Esophagus muscularis mucosa (tissue), 4 donors: ENCODE results near the gene SEC22A. TPM values are rescaled to one million over a fixed set of nuclear protein-coding genes. Genes with fewer than 3 reads are reported as not detected.
"Not testable (repeated sequence)": the region's sequence is repeated elsewhere in the genome, so short reads cannot be mapped to it uniquely, and the experiment has no call there.

Source experiments
- DNase-seq: peaks from one replicate; pipeline ENCODE4 v3.0.0-alpha.2; 2017; ENCODE audit errors: extremely low spot score
- H3K27ac ChIP-seq, 4 donors: fragments of 200-600 bp; sonication (generic); replicated peaks in 1 of 4; 1 replicate in 3 of 4; 2 replicates in 1 of 4; pipeline ENCODE4 v1.5.1; 2016 to 2019; ENCODE audit warnings: mild to moderate bottlenecking in 1 of 4
- H3K27me3 ChIP-seq, 4 donors: fragments of 200-600 bp; sonication (generic); one replicate each; pipeline versions ENCODE4 v1.5.1 to v1.6.0; 2016 to 2019
- H3K36me3 ChIP-seq, 4 donors: fragments of 200-600 bp; sonication (generic); one replicate each; pipeline ENCODE4 v1.5.1; 2016 to 2019
- H3K4me1 ChIP-seq, 4 donors: fragments of 200-600 bp; sonication (generic); one replicate each; pipeline ENCODE4 v1.5.1; 2016 to 2019
- H3K4me3 ChIP-seq, 4 donors: fragments of 200-600 bp; sonication (generic); 1 replicate in 2 of 4; 2 replicates in 2 of 4; pipeline ENCODE4 v1.5.1; 2016 to 2019; ENCODE audit warnings: mild to moderate bottlenecking in 4 of 4, moderate library complexity in 1 of 4
- H3K9me3 ChIP-seq, 4 donors: fragments of 200-600 bp; sonication (generic); 1 replicate in 3 of 4; 2 replicates in 1 of 4; pipeline ENCODE4 v1.5.1; 2016 to 2019
- EP300 ChIP-seq: sonication (generic); formaldehyde crosslinking; IDR thresholded peaks from one replicate; pipeline ENCODE4 v1.6.1; 2017; ENCODE audit warnings: antibody characterized with exemption
- POLR2A ChIP-seq: fragments of 450-650 bp; IDR thresholded peaks from one replicate; pipeline ENCODE4 v1.6.1; 2017; ENCODE audit warnings: antibody characterized with exemption, moderate library complexity, mild to moderate bottlenecking, low read depth
- POLR2AphosphoS5 ChIP-seq, 2 donors: sonication (generic); formaldehyde crosslinking; IDR thresholded peaks; one replicate each; pipeline ENCODE4 v1.6.1; 2017; ENCODE audit warnings: antibody characterized with exemption in 2 of 2
- WGBS: methylation state at CpG from one replicate; pipeline ENCODE4 v1.1.5; 2018; 5-methylcytosine and 5-hydroxymethylcytosine counted together
- intact Hi-C: fragments of 100-400 bp; cut with DNase I; formaldehyde crosslinking; loops from one replicate; pipeline ENCODE4 v1.15.1; 2023
- total RNA-seq, 4 donors: library from RNA; depleted of rRNA; stranded (reverse); fragments of >200 nt; gene quantifications; one replicate each; pipeline versions ENCODE4 v1.1.0 to v1.2.1, GENCODE V29; 2016
- TF ChIP-seq, protein P1 (sequence below), 3 experiments: fragments of 200-600 bp in 2 of 3; fragments of 450-650 bp in 1 of 3; sonication (generic) in 2 of 3; IDR thresholded peaks; one replicate each; pipeline ENCODE4 v1.5.1; 2017 to 2019; ENCODE audit warnings: antibody characterized with exemption in 3 of 3, mild to moderate bottlenecking in 2 of 3, moderate library complexity in 1 of 3

The SEC22A gene
- total RNA-seq, 4 donors from 2014 or later: 12.0 to 29.9 (median 20.0) TPM

DNA sequence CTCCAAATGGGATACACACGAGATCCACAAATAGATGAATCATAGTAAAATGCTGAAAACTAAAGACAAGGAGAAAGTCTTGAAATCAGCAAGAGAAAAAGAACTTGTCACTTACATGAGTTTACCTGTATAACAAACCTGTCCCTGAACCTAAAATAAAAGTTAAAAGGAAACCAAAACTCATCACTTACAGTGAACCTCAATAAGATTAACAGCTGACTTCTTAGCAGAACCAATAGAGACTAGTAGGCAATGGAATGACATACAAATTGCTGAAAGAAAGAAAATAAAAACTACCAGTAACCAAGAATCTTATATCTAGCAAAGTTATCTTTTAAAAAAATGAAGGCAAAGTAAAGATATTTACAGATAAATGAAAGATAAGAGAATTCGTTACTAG, 27.4 kb downstream of the SEC22A start:
- H3K4me1 ChIP-seq: no peaks in the 10 kb centered on the region
- 95% methylated on average over 2 of the region's 2 CpGs for WGBS
- no peak for TF ChIP-seq EP300
- no peak for TF ChIP-seq POLR2AphosphoS5 (IDR thresholded peaks at IDR 0.05)
- TF ChIP-seq, protein P1, sequence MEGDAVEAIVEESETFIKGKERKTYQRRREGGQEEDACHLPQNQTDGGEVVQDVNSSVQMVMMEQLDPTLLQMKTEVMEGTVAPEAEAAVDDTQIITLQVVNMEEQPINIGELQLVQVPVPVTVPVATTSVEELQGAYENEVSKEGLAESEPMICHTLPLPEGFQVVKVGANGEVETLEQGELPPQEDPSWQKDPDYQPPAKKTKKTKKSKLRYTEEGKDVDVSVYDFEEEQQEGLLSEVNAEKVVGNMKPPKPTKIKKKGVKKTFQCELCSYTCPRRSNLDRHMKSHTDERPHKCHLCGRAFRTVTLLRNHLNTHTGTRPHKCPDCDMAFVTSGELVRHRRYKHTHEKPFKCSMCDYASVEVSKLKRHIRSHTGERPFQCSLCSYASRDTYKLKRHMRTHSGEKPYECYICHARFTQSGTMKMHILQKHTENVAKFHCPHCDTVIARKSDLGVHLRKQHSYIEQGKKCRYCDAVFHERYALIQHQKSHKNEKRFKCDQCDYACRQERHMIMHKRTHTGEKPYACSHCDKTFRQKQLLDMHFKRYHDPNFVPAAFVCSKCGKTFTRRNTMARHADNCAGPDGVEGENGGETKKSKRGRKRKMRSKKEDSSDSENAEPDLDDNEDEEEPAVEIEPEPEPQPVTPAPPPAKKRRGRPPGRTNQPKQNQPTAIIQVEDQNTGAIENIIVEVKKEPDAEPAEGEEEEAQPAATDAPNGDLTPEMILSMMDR (IDR thresholded peaks at IDR 0.05): no peak
- no peak for TF ChIP-seq POLR2A
- H3K27me3 ChIP-seq: no peaks in the 10 kb centered on the region
- intact Hi-C loops: no loop called here
- H3K27ac ChIP-seq: no peak overlapping the region
- H3K36me3 ChIP-seq: peaks cover 0 to 45% (median 19%) of the 10 kb centered on the region in 4 donors
- peaks cover 0 to 13% (median 6%) of the 10 kb centered on the region in 4 donors for H3K9me3 ChIP-seq
- no peak for DNase-seq
- H3K4me3 ChIP-seq: no peak overlapping the region

DNA sequence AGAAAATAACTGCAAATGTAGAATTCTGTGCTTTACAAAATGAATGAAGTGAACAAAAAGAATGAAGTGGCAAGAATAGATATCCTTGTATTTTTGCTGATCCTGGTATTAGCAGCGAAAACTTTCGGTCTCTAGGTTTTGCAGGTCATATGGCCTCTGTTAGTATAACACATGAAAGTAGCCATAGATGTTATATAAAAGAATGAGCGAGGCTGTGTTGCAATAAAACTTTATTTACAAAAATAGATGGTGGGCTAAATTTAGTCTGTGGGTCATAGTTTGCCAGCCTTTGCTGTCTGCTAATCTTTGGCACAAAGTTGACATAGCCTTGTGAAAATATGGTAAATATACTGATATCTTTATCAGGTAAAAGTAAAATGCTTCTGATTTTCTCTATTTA, 35.2 kb downstream of the SEC22A start:
- Histone ChIP-seq H3K27ac (no peak overlapping the region), H3K36me3 (peaks cover 6 to 28% (median 18%) of the 10 kb centered on the region in 4 donors), H3K9me3 (no peaks in the 10 kb centered on the region), H3K27me3 (no peaks in the 10 kb centered on the region), H3K4me1 (no peaks in the 10 kb centered on the region), H3K4me3 (no peak overlapping the region)
- intact Hi-C loops: no loop called here
- TF ChIP-seq POLR2A (no peak), EP300 (no peak), POLR2AphosphoS5 (IDR thresholded peaks at IDR 0.05) (no peak)
- TF ChIP-seq, protein P1 (IDR thresholded peaks at IDR 0.05): no peak
- WGBS: 98% methylated on average over 3 of the region's 3 CpGs
- DNase-seq: no peak

DNA sequence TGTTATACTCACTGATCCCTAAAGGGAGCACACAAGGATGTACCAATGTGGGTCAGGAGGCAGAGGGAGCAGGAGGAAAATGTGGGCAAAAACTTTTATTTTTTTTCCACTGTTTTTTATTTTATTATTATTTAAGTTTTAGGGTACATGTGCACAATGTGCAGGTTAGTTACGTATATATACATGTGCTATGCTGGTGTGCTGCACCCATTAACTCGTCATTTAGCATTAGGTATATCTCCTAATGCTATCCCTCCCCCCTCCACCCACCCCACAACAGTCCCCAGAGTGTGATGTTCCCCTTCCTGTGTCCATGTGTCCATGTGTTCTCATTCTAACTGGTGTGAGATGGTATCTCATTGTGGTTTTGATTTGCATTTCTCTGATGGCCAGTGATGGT, 37.4 kb downstream of the SEC22A start:
- H3K4me3 ChIP-seq, DNase-seq, intact Hi-C loops, H3K27me3 ChIP-seq, H3K4me1 ChIP-seq, H3K9me3 ChIP-seq, H3K27ac ChIP-seq: not testable (repeated sequence)
- peaks cover 6 to 15% (median 13%) of the 10 kb centered on the region in 4 donors for H3K36me3 ChIP-seq
- 94% methylated on average over 2 of the region's 2 CpGs for WGBS

DNA sequence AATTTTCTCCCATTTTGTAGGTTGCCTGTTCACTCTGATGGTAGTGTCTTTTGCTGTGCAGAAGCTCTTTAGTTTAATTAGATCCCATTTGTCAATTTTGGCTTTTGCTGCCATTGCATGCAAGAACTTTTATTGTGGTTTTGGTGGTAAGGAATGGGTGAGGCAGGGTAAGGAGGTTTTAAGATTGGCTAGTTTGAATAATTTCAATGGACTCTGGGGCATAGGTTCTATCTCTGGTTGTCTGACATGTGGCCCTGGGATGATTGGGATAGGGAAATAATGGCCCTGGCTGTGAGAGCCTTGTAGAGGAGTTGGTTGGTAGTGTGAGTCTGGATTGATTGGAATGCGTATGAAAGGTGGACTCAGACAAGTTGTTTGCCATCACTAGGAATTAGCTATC, 38.0 kb downstream of the SEC22A start:
- no peaks in the 10 kb centered on the region for H3K9me3 ChIP-seq
- peaks cover 6 to 15% (median 12%) of the 10 kb centered on the region in 4 donors for H3K36me3 ChIP-seq
- no peaks in the 10 kb centered on the region for H3K4me1 ChIP-seq
- TF ChIP-seq EP300: no peak
- no peak for TF ChIP-seq POLR2A
- TF ChIP-seq POLR2AphosphoS5 (IDR thresholded peaks at IDR 0.05): no peak
- TF ChIP-seq, protein P1 (IDR thresholded peaks at IDR 0.05): no peak
- H3K4me3 ChIP-seq: no peak overlapping the region
- H3K27me3 ChIP-seq: no peaks in the 10 kb centered on the region
- WGBS: 95% methylated on average over 1 of the region's 1 CpG
- no peak for DNase-seq
- intact Hi-C loops: no loop called here
- H3K27ac ChIP-seq: no peak overlapping the region

DNA sequence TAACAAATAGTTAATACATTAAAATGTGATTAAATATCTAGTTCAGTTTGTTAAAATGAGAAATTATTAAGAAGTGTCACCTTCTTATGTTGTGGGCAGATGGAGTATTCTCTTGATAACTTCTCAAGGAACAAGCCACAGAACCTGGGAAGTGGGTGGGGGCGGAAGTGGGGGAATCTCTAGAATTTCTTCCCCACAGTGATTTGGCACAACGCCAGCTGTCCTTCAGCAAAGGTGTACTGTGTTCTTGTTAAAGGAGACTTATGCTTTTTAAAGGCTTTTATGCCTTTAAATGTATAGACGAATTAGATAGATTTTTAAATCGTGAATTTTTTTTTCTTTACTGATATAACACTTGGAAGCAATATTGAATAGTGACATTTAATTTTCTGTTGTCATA, 42.4 kb downstream of the SEC22A start:
- no peak for DNase-seq
- H3K4me3 ChIP-seq: no peak overlapping the region
- H3K36me3 ChIP-seq: peaks cover 5 to 39% (median 15%) of the 10 kb centered on the region in 4 donors
- WGBS: 71% methylated on average over 4 of the region's 4 CpGs
- peaks cover 12 to 15% (median 13%) of the 10 kb centered on the region in 4 donors for H3K4me1 ChIP-seq
- no peak overlapping the region for H3K27ac ChIP-seq
- H3K27me3 ChIP-seq: no peaks in the 10 kb centered on the region
- intact Hi-C loops: no loop called here
- H3K9me3 ChIP-seq: no peaks in the 10 kb centered on the region
- TF ChIP-seq EP300: no peak
- TF ChIP-seq, protein P1 (IDR thresholded peaks at IDR 0.05): no peak
- TF ChIP-seq POLR2A: no peak
- TF ChIP-seq POLR2AphosphoS5 (IDR thresholded peaks at IDR 0.05): no peak
